ENCODE results near the gene UCN2. TPM values are rescaled to one million over a fixed set of nuclear protein-coding genes. Genes with fewer than 3 reads are reported as not detected.

The UCN2 gene
- total and polyA plus RNA-seq, 2 donors (not counting 3 experiments of a cell fraction or from before 2014, with no cell fraction given): 0.11 TPM; not detected in 1

DNA sequence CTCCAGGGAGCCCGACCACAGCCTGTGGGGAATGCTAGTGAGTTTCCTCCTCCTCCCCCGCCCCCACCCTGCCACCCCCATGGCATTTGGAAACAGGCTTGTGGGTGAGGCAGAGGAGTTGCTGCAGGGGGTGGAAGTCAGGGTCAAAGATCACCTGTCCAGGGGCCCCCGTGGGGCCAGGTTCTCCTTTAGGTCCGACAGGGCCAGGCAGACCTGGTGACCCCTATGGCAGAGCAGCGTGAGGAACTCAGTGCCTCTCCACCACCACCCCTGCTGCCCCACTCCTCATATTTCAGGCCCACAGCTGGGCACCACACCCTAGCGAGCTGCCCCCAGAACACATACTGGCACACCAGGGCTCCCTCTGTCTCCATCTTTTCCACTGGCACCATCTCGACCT is 8.9 kb upstream of the UCN2 start:
- no peaks in the 10 kb centered on the region for H4K20me1 ChIP-seq (replicated peaks; ENCODE audit: control insufficient read depth, extremely low read depth, insufficient read depth, low read length)
- TF ChIP-seq CTCF (IDR thresholded peaks at IDR 0.05; ENCODE audit: extremely low read depth in 1 of 2, insufficient read depth in 1 of 2, low read depth in 1 of 2, low read length in 2 of 2) (no peak), GATA2 (IDR thresholded peaks at IDR 0.05; ENCODE audit: insufficient read depth, insufficient read length, low read depth, low read length) (no peak), POLR2A (IDR thresholded peaks at IDR 0.05; ENCODE audit: low read depth, low read length) (no peak), POLR2AphosphoS5 (IDR thresholded peaks at IDR 0.05; ENCODE audit: insufficient read depth, low read depth, low read length) (no peak), FOS (IDR thresholded peaks at IDR 0.05; ENCODE audit: borderline replicate concordance, insufficient read depth, low read length) (no peak), MYC (IDR thresholded peaks at IDR 0.05; ENCODE audit: low read depth, low read length) (no peak), EZH2 (IDR thresholded peaks at IDR 0.05; ENCODE audit: borderline replicate concordance, low read depth, low read length, severe bottlenecking) (no peak), JUN (IDR thresholded peaks at IDR 0.05; ENCODE audit: borderline replicate concordance, insufficient read depth, insufficient read length, low read depth) (no peak)
- TF ChIP-seq, protein P1, sequence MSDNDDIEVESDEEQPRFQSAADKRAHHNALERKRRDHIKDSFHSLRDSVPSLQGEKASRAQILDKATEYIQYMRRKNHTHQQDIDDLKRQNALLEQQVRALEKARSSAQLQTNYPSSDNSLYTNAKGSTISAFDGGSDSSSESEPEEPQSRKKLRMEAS (IDR thresholded peaks at IDR 0.05; ENCODE audit: insufficient read depth, insufficient read length): no peak
- no peak overlapping the region for H3K9ac ChIP-seq (replicated peaks; ENCODE audit: extremely low read depth, insufficient read depth, low read length)
- H3K9me3 ChIP-seq (replicated peaks; ENCODE audit: control insufficient read depth, insufficient read depth, low read length): no peaks in the 10 kb centered on the region
- H3K36me3 ChIP-seq (ENCODE audit: control insufficient read depth in 2 of 2, extremely low read depth in 1 of 2, insufficient read depth in 2 of 2, low read length in 2 of 2): no peaks in the 10 kb centered on the region
- H3K27me3 ChIP-seq (ENCODE audit: control insufficient read depth in 2 of 2, insufficient read depth in 2 of 2, low read length in 2 of 2): no peaks in the 10 kb centered on the region
- no peak overlapping the region for H3K27ac ChIP-seq (ENCODE audit: insufficient read depth, low read depth, low read length)
- H3K4me2 ChIP-seq (ENCODE audit: insufficient read depth, low read length): no peak overlapping the region
- ChIA-PET CTCF (interaction anchor here (1.3 to 2.2 kb wide), 4 partner anchors 14 to 137 kb away, joined by 3 to 7 read pairs (median 4); partner anchors contain the start of genes PFKFB4 and SLC26A6), POLR2A (no interaction called here)
- dilution Hi-C loops (cut with MboI; ENCODE audit: extremely low pct_ligation_motif_present, low sequenced_read_pairs) (no loop called here), intact Hi-C loops (cut with micrococcal nuclease) (no loop called here)
- H3K9me1 ChIP-seq (replicated peaks; ENCODE audit: control insufficient read depth, extremely low read depth, insufficient read depth, low read length): no peaks in the 10 kb centered on the region
- H2AFZ ChIP-seq (ENCODE audit: low read depth, low read length): no peak overlapping the region
- H3K4me1 ChIP-seq (ENCODE audit: control insufficient read depth, extremely low read depth, insufficient read depth, low read length): no peaks in the 10 kb centered on the region
- FAIRE-seq: no peak
- no peaks in the 10 kb centered on the region for H3K79me2 ChIP-seq (ENCODE audit: control insufficient read depth, insufficient read depth, low read length)
- no TSS peak for BruUV-seq (replicated peaks)
- no peak for DNase-seq (ENCODE audit: low read depth, low spot score)
- H3K4me3 ChIP-seq (replicated peaks in 1 of 3; ENCODE audit: insufficient read depth in 1 of 3, low read depth in 1 of 3, low read length in 3 of 3): no peak overlapping the region
